HG03342 (cell line): ENCODE data around the gene SEMA3E.
A peak's percentile ranks its signal among the peaks of the same experiment; 100 is the strongest.
"Not testable (repeated sequence)": the region's sequence is repeated elsewhere in the genome, so short reads cannot be mapped to it uniquely, and the experiment has no call there.

Experiments used
- ATAC-seq: cut with Tn5 transposase; IDR thresholded peaks from one replicate; pipeline ENCODE4 v1.9.1; 2021; ENCODE audit warnings: mild to moderate bottlenecking, moderate library complexity; ENCODE audit not compliant: unreplicated experiment

Gene SEMA3E

GRCh38 chr7:83457022-83457892 is 191.7 kb downstream of the SEMA3E start:
- peak; percentile 80 for ATAC-seq

- ATAC-seq, result no peak
Observed at GRCh38 chr7:83456413-83456812, 192.5 kb downstream of the SEMA3E start.

GRCh38 chr7:83455612-83456011 is 193.3 kb downstream of the SEMA3E start:
- no peak for ATAC-seq

DNA sequence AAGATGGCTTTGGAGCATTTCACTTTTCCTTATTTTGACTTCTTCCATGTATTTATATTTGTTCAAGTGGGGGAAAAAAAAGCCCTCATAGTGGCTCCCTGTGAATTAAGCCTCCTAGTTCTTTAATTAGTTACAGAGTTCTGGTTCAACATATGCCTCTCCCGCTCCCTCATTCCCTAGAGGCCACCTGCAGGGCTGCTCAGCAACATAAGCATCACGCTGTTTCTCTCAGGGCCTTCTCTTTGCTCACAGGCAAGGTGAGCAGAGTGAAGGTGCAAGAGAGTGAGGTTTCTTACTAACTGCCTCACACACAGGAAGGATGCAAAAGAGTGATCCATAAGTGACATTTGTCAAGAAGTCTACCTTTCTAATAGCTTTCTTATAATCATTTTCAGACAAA is 196.7 kb downstream of the SEMA3E start:
- no peak for ATAC-seq

DNA sequence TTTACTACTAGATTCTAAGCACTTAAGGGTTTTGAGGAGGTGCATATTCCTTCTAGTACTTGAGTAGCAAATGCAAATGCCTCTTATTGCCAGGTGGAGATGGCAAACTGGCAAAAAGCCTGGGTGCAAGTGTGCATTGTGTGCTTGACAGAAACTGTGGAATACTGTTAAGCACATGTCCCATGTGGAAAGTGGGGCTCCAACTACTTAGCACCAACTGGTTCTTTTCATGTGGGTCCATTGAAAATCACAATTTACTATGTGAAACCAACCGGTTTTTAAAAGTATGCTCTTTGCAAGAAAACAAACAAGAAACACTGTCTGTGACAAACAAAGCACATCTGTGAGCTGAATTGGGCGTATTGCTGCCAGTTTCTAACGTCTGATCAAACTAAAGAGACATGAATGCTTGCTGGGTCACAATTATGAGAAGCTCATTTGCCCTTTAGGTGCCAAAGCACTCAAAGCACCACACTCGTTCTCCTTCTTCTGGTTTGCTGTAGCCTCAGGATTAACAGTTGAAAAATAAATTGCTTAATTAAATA is 197.4 kb downstream of the SEMA3E start:
- no peak for ATAC-seq

- ATAC-seq, result no peak
Observed at GRCh38 chr7:83449781-83450180, 199.2 kb downstream of the SEMA3E start.

DNA sequence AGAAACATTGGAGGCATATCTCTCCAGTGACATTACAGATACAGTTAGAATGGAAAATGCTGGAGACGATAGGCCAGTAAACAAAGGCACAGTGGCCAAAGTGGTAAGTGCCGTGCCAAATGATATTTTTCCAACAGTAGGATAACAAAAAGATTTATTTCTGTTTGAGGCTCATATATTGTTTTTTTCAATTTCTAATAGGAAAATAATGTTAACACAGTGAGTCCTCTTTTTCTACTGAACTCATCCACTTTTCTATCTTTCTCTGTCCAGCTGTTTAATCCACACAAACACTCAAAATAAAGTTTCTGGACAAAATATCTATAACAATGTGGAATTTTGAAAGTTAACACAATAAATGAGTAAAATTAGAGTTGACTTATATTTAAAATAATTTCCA is 201.3 kb downstream of the SEMA3E start:
- ATAC-seq, result no peak

GRCh38 chr7:83446102-83446669 is 202.8 kb downstream of the SEMA3E start:
- ATAC-seq, result no peak

- no peak for ATAC-seq
Observed at GRCh38 chr7:83442911-83443310, 206.0 kb downstream of the SEMA3E start.

DNA sequence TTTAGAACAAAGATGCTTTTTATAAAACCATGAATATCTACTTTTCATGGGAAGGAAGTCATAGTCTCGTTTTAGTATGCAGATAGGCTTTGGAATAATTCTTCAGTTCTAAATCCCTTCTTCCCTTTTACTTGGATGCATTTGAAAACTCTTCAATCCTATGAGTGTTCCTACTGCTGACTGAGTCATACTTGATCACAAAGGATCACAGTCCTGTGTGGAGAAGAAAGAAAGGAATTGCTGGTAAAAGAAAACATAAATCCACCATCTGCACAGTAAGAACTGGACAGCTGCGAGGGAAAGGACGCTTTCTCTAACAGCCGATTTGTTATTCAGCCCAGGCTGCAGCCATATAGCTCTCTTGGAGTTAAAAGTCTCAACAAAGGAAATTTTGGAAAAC is 209.9 kb downstream of the SEMA3E start:
- no peak for ATAC-seq

DNA sequence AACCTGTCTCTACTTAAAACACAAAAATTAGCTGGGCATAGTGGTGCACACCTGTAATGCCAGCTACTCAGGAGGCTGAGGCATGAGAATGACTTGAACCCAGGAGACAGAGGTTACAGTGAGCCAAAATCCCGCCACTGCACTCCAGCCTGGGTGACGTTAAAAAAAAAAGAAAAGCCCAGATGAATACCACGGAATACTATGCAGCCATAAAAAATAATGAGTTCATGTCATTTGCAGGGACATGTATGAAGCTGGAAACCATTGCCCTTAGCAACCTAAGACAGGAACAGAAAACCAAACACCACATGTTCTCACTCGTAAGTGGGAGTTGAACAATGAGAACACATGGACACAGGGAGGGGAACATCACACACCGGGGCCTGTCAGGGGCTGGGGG is 218.7 kb downstream of the SEMA3E start:
- not testable (repeated sequence) for ATAC-seq

DNA sequence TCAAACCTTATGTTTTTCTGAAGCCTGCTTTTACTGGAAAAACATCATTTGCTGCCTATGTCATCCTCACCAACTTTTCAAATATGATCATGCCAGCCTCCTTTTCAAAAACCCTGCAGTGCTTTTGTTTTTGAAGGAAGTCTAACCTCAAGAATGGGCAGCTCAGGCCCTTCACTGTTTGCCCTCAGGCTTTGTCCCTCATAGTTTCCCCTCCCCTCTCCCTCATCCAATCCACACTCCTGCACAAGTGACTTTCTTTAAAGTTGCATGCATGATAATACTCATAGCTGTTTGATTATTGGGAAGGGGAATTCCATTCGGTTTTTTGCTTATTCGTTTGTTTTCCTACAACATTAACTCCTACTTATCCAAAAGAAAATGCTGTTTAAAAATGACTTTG is 219.4 kb downstream of the SEMA3E start:
- no peak for ATAC-seq

- no peak for ATAC-seq
Observed at GRCh38 chr7:83427884-83428283, 221.1 kb downstream of the SEMA3E start.

GRCh38 chr7:83426325-83426724 is 222.6 kb downstream of the SEMA3E start:
- no peak for ATAC-seq

GRCh38 chr7:83419013-83419412 is 229.9 kb downstream of the SEMA3E start:
- ATAC-seq, result no peak

DNA sequence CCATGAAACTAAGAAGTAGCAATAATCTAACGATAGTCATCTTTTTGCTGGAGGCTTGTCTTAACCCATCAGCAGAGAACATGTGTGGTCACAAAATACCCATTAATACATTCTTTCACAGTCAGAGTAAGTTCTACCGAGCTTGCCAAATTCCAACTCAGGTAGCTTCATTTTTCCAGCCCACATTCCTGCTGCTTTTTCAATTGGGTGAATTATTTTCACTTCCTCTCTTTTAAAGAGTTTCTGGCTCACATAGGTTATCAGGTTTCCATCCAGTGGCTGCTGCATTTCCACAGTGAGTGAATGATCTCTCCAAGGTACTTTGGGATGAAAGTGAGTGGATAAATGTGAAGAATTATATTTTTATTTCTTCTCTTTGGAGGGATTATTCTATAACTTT is 233.1 kb downstream of the SEMA3E start:
- no peak for ATAC-seq

GRCh38 chr7:83414947-83415346 is 234.0 kb downstream of the SEMA3E start:
- ATAC-seq, result no peak

GRCh38 chr7:83413831-83414230 is 235.1 kb downstream of the SEMA3E start:
- ATAC-seq, result no peak

DNA sequence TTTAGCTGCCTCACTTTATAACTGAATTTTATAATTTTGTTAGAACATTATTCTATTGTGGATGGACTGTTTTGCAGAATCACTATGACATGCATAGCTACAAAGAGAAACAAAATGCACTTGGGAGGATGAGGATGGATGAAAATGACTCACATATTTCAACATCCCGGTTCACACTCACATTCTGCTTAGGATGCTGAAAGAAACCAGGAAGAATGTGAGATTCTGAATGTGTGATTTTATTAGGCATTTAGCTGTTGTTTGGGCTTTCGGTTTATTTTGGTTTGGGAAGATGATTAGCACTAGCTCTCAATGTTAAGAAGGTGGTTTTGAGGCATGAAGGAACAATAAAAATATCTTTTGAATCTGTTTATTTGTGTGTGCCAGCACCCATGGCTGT is 235.5 kb downstream of the SEMA3E start:
- ATAC-seq, result no peak

- peak; percentile 69 for ATAC-seq
Observed at GRCh38 chr7:83410989-83411591, 237.8 kb downstream of the SEMA3E start.

- ATAC-seq, result no peak
Observed at GRCh38 chr7:83394776-83395175, 254.2 kb downstream of the SEMA3E start.

DNA sequence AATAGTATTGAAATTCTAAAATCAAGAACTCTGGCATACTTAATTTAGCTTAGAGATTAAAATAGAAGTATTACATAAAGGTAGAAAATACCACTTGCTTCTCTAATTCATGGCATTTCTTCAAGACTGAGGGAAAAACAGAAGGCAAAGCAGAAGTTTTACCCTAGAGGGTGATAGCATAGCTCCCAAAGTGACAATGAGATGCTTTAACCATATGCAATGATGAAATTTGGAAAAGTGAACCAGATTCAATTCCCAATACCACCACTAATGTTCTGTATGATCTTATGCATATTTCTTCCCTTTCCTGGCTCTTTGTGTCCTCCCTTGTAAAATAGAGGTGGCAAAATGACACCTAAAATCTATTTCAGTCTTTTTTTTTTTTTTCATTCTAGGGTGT is 260.5 kb downstream of the SEMA3E start:
- ATAC-seq, result no peak
